Activated T-helper 2 cell treated with anti-CD3 and anti-CD28 coated beads, Interferon-gamma antibody, Interleukin-2, Interleukin-4, amounts not matched to agents 10 μg/mL and 5 μg/mL and 100 μg/mL, durations not matched to agents 14 hours and 24 hours and 36 hours (primary cell): Measurements from ENCODE around the gene POU6F2. TPM values are rescaled to one million over a fixed set of nuclear protein-coding genes. Genes with fewer than 3 reads are reported as not detected.

Experiments
- DNase-seq: peaks from one replicate; pipeline ENCODE4 v3.0.0; 2021; ENCODE audit warnings: low spot score
- H3K27ac Mint-ChIP-seq: one replicate; pipeline ENCODE4 v1.8.0; 2021; ENCODE audit warnings: mixed read lengths
- H3K27me3 Mint-ChIP-seq: one replicate; pipeline ENCODE4 v1.8.0; 2021; ENCODE audit warnings: low read depth, mixed read lengths
- H3K36me3 Mint-ChIP-seq: one replicate; pipeline ENCODE4 v1.8.0; 2021; ENCODE audit warnings: low read depth, mixed read lengths
- H3K4me1 Mint-ChIP-seq: one replicate; pipeline ENCODE4 v1.8.0; 2021; ENCODE audit warnings: low read depth, mixed read lengths
- H3K4me3 Mint-ChIP-seq: one replicate; pipeline ENCODE4 v1.8.0; 2021; ENCODE audit warnings: low read depth, mild to moderate bottlenecking, moderate library complexity, mixed read lengths
- H3K9me3 Mint-ChIP-seq: one replicate; pipeline ENCODE4 v1.8.0; 2021; ENCODE audit warnings: mixed read lengths
- intact Hi-C: fragments of 100-400 bp; cut with micrococcal nuclease; formaldehyde crosslinking; loops from one replicate; pipeline ENCODE4 v1.15.1; 2023
- total RNA-seq: library from RNA; stranded (reverse); gene quantifications from 2 replicates; pipeline ENCODE4 v1.2.3, GENCODE V29; 2022

POU6F2 gene
- total RNA-seq, 1 donor from 2014 or later: 0.27 TPM

DNA sequence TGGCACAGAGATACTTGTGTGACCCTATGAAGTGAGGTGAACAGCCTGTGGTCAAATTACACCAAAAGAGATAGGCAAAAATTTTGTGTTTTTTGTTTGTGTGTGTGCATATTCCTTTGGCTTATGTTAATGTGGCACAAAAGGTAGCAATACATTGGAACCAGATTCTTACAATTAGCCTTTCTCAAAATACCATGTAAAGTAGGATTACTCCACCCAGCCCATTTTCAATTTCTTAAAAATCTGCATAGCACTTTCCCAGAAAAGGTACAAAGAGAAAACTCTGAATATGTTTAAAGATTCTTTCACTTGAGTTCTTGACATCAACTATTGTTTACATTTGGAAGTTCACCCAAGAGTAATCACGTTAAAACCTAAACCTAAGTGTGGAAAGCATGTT, 431.2 kb downstream of the POU6F2 start:
- Mint-ChIP-seq H3K27ac (no peak overlapping the region), H3K27me3 (peaks cover 21% of the 10 kb centered on the region), H3K36me3 (no peaks in the 10 kb centered on the region), H3K4me3 (no peak overlapping the region), H3K9me3 (no peaks in the 10 kb centered on the region), H3K4me1 (no peaks in the 10 kb centered on the region)
- intact Hi-C loops: no loop called here
- no peak for DNase-seq

GRCh38 chr7:39410582-39410981, 432.9 kb downstream of the POU6F2 start:
- peaks cover 1% of the 10 kb centered on the region for H3K4me1 Mint-ChIP-seq
- H3K4me3 Mint-ChIP-seq: no peak overlapping the region
- H3K27ac Mint-ChIP-seq: no peak overlapping the region
- no peaks in the 10 kb centered on the region for H3K9me3 Mint-ChIP-seq
- no peaks in the 10 kb centered on the region for H3K36me3 Mint-ChIP-seq
- intact Hi-C loops: loop anchor here (10.0 kb wide), 1 partner anchor 56 kb away; no protein-coding TSS in a partner anchor
- H3K27me3 Mint-ChIP-seq: peaks cover 28% of the 10 kb centered on the region
- DNase-seq: no peak

DNA sequence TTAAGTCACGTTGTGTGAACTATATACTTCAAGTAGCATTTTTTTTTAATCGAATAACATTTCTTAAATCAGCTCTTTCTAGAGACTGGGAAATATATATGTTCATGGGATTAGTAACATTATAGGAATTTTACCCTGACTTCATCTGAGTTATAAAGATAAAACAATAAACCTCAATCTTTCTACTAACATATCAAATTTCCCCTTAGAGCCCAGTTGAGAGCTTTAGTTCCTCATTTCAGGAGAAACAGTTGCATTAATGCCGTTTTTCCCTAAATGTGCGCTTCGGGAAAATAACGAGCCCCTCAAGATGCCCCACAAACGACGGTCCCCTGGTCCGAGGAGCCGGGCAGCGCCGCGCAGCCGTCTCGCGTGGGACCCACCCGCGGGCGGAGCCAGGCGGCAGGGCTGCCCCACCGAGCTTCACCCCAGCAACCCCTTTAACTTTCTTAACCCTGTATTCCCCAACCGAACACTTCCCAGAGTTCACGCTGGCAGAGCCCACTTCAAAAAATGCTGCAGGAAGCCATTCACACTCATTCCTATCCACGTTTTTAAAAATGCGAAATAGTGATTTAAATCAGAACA, 436.0 kb downstream of the POU6F2 start:
- Mint-ChIP-seq H3K36me3 (no peaks in the 10 kb centered on the region), H3K4me3 (peak overlapping the region; percentile 64), H3K27me3 (peaks cover 42% of the 10 kb centered on the region), H3K27ac (no peak overlapping the region), H3K9me3 (no peaks in the 10 kb centered on the region), H3K4me1 (peaks cover 1% of the 10 kb centered on the region)
- intact Hi-C loops: loop anchor here (10.0 kb wide), 1 partner anchor 59 kb away; no protein-coding TSS in a partner anchor
- DNase-seq: no peak

DNA sequence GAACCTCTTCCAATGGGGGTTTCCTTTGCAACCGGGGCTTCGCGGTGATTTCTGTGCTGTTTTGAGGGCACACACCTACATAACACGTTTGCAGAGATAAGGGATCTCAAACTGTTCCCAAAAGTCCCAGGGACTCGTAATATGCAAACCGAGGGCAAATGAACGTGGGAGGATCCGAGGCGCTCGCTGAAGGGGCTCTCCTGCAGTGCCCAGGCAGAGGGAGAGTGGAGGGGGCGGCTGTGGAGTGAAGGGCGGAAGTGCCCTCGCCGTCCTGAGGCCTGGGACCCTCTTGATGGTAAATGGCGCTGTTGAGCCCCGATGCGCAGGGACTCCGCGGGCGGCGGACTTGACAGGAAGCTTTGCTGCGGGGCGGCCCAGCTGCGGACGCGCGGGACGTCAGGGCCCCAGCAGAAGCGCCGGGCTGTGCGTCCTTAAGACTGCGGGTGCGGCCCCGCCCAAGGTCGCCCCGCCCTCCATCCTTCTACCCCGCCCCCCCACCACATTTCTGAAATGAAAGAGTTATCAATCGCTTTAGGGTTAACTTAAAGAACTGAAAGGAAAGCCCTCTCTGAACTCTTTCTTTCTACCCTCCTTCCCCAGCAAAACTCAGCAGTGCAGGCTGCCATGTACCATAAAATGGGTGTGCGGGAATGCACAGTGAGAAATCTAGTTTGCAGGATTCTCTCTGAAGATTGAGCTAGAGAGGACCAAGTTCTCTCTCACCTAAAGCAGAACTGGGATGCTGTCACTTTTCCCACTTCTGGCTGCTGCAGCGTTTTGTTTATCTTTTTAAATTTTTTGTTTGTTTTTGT, 436.7 kb downstream of the POU6F2 start:
- H3K4me1 Mint-ChIP-seq: peaks cover 1% of the 10 kb centered on the region
- no peaks in the 10 kb centered on the region for H3K36me3 Mint-ChIP-seq
- peak overlapping the region; percentile 64 for H3K4me3 Mint-ChIP-seq
- no peak overlapping the region for H3K27ac Mint-ChIP-seq
- no peaks in the 10 kb centered on the region for H3K9me3 Mint-ChIP-seq
- peak; percentile 33 for DNase-seq
- intact Hi-C loops: loop anchor here (10.0 kb wide), 1 partner anchor 60 kb away; no protein-coding TSS in a partner anchor
- peaks cover 42% of the 10 kb centered on the region for H3K27me3 Mint-ChIP-seq

DNA sequence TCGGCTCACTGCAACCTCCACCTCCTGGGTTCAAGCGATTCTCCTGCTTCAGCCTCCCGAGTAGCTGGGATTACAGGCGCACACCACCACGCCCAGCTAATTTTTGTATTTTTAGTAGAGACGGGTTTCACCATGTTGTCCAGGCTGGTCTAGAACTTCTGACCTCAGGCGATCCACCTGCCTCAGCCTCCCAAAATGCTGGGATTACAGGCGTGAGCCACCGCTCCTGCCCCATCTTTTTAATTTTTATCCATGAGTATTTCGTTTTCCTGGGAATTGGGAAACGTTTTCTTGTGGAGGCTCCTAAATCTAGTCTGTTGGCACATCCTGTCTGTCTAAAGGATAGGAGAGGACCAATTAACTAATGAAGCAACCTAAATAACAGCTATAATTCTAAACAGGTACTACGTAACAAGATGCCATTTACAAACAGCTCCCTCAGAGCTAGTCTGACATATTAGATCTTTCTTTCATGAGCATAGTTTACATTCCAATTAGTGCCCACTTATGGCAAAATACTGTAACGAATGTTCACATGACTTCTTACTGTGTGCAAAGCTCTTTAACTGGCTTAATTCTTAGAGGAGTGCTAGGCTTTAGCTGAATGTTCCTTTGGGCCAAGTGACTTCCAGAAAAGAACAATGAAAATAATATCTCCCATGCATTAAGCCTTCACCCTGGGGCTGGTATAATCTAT, 437.5 kb downstream of the POU6F2 start:
- H3K27me3 Mint-ChIP-seq: peaks cover 44% of the 10 kb centered on the region

GRCh38 chr7:39416866-39417265, 439.2 kb downstream of the POU6F2 start:
- Mint-ChIP-seq H3K27me3 (peaks cover 31% of the 10 kb centered on the region), H3K36me3 (no peaks in the 10 kb centered on the region), H3K9me3 (no peaks in the 10 kb centered on the region), H3K4me1 (peaks cover 1% of the 10 kb centered on the region), H3K4me3 (no peak overlapping the region), H3K27ac (no peak overlapping the region)
- intact Hi-C loops: loop anchor here (10.0 kb wide), 1 partner anchor 62 kb away; no protein-coding TSS in a partner anchor
- DNase-seq: no peak

More for the DNA sequence above, 437.5 kb downstream of the POU6F2 start:
- intact Hi-C loops: loop anchor here (10.0 kb wide), 1 partner anchor 60 kb away; no protein-coding TSS in a partner anchor
- no peaks in the 10 kb centered on the region for H3K36me3 Mint-ChIP-seq
- H3K4me3 Mint-ChIP-seq: peak overlapping the region; percentile 64
- H3K4me1 Mint-ChIP-seq: peaks cover 1% of the 10 kb centered on the region
- DNase-seq: no peak
- no peak overlapping the region for H3K27ac Mint-ChIP-seq
- H3K9me3 Mint-ChIP-seq: no peaks in the 10 kb centered on the region

DNA sequence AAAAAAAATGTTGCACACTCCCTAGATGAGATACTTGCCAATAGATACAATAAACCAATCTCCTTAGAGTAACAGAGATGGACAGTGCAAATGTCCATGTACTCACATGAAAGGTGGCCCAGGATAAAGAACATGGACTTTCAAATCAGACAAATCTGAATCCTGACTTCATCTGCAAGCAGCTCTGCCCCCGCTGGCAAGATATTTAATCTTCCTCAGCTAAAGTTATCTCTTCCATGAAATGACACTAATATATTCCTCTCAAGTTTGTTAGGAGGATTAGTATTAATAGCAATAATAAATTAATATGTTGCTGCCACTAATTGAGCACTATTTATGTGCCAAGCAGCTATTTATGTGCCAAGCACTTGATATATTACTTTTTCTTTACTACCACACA, 439.9 kb downstream of the POU6F2 start:
- Mint-ChIP-seq H3K36me3 (no peaks in the 10 kb centered on the region), H3K4me3 (no peak overlapping the region), H3K27ac (no peak overlapping the region), H3K9me3 (no peaks in the 10 kb centered on the region), H3K4me1 (peaks cover 1% of the 10 kb centered on the region), H3K27me3 (peaks cover 34% of the 10 kb centered on the region)
- DNase-seq: no peak
- intact Hi-C loops: loop anchor here (10.0 kb wide), 1 partner anchor 63 kb away; no protein-coding TSS in a partner anchor

- H3K4me1 Mint-ChIP-seq: no peaks in the 10 kb centered on the region
- H3K36me3 Mint-ChIP-seq: no peaks in the 10 kb centered on the region
- H3K4me3 Mint-ChIP-seq: no peak overlapping the region
- H3K9me3 Mint-ChIP-seq: no peaks in the 10 kb centered on the region
- intact Hi-C loops: no loop called here
- no peak for DNase-seq
- peaks cover 22% of the 10 kb centered on the region for H3K27me3 Mint-ChIP-seq
- H3K27ac Mint-ChIP-seq: no peak overlapping the region
Measured at GRCh38 chr7:39421251-39421650, 443.5 kb downstream of the POU6F2 start.

- Mint-ChIP-seq H3K4me3 (no peak overlapping the region), H3K4me1 (no peaks in the 10 kb centered on the region), H3K27ac (no peak overlapping the region), H3K36me3 (no peaks in the 10 kb centered on the region), H3K9me3 (no peaks in the 10 kb centered on the region), H3K27me3 (peaks cover 20% of the 10 kb centered on the region)
- intact Hi-C loops: no loop called here
- no peak for DNase-seq
Measured at GRCh38 chr7:39421661-39422060, 444.0 kb downstream of the POU6F2 start.

DNA sequence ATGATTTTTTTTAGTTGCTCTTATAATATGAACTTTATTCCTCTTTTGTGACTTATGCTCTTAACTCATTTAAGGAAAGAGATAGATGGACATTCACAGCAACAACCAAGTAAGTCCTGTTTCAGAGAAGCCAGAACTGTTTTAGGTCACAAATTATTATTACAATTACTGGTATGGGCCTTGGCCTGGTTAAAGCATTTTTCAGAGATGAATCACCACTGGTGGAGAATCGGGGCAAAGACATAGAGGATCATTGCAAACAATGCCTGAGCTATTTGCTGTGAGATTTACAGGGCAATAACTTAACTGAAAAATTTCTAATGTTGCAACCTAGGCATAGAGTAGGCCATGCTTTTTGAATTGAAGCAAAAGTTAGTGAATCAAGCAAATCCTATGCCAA, 450.5 kb downstream of the POU6F2 start:
- H3K4me3 Mint-ChIP-seq: no peak overlapping the region
- H3K27me3 Mint-ChIP-seq: peaks cover 4% of the 10 kb centered on the region
- intact Hi-C loops: no loop called here
- no peak for DNase-seq
- H3K4me1 Mint-ChIP-seq: no peaks in the 10 kb centered on the region
- no peaks in the 10 kb centered on the region for H3K36me3 Mint-ChIP-seq
- H3K27ac Mint-ChIP-seq: no peak overlapping the region
- H3K9me3 Mint-ChIP-seq: no peaks in the 10 kb centered on the region

DNA sequence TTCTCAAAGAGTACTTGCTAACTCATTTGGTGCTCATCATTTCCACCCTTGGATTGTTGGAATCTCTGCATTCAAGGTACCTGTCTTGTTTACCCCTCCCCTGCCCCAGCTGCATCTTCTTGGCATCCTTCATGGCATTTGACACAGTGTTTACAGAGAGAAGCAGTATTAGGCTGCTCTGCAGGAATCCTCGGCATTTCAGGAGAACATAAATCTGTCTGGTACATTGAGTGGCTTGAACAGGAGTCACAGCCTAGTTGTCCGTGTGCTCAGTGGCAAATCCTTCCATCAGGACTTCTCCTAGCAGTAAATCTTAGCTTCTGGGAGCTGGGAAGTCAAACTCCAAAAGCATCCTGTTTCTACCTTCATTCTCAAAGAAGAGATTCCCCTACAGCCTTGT, 451.7 kb downstream of the POU6F2 start:
- H3K27ac Mint-ChIP-seq: no peak overlapping the region

DNA sequence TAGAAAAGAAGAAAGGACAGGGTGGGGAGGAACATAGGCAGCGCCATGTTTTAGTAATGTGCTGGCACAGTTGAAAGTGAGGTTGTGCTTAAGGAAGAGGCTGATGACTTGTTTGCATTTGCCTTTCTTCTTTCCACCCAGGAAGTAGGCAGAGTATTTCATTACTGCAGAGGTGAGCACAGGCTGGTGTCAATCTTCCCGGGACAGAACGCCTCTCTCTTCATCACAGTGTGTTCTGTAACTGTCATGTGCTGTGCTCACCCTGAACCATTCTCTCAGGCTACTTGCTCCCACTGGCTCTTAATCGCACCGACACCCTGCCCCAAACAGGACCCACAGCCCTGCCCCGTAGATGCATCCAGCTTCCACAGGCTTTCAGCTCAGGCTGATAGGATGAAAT, 452.7 kb downstream of the POU6F2 start:
- no peak overlapping the region for H3K4me3 Mint-ChIP-seq
- H3K27me3 Mint-ChIP-seq: peaks cover 4% of the 10 kb centered on the region
- no peak overlapping the region for H3K27ac Mint-ChIP-seq
- no peaks in the 10 kb centered on the region for H3K9me3 Mint-ChIP-seq
- H3K36me3 Mint-ChIP-seq: no peaks in the 10 kb centered on the region
- intact Hi-C loops: no loop called here
- no peak for DNase-seq
- H3K4me1 Mint-ChIP-seq: no peaks in the 10 kb centered on the region

More for the DNA sequence above, 451.7 kb downstream of the POU6F2 start:
- Mint-ChIP-seq H3K36me3 (no peaks in the 10 kb centered on the region), H3K4me1 (no peaks in the 10 kb centered on the region), H3K9me3 (no peaks in the 10 kb centered on the region), H3K27me3 (peaks cover 4% of the 10 kb centered on the region), H3K4me3 (no peak overlapping the region)
- intact Hi-C loops: no loop called here
- no peak for DNase-seq
